ENCODE results near the gene ASTN2.

DNA sequence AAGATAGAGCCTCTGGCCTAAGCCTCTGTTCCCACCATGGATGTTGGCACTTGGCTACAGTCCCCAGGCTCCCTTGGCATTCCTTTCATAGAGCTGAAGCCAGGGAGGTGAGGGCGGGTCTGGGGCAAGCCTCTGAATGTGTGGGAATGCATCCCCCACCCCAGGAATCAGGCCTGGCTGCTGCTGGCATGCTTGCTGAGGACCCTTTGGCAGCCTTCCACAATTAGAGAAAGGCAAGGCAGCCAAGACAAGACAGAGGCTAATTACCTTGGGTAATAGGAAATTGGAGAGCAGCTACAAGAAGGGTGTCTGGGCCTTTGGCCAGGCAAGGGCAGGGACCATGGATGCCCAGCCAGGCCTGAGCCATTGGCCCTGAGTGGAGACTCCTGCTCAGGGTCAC, 932.1 kb downstream of the ASTN2 start:
- TF ChIP-seq, protein P1, sequence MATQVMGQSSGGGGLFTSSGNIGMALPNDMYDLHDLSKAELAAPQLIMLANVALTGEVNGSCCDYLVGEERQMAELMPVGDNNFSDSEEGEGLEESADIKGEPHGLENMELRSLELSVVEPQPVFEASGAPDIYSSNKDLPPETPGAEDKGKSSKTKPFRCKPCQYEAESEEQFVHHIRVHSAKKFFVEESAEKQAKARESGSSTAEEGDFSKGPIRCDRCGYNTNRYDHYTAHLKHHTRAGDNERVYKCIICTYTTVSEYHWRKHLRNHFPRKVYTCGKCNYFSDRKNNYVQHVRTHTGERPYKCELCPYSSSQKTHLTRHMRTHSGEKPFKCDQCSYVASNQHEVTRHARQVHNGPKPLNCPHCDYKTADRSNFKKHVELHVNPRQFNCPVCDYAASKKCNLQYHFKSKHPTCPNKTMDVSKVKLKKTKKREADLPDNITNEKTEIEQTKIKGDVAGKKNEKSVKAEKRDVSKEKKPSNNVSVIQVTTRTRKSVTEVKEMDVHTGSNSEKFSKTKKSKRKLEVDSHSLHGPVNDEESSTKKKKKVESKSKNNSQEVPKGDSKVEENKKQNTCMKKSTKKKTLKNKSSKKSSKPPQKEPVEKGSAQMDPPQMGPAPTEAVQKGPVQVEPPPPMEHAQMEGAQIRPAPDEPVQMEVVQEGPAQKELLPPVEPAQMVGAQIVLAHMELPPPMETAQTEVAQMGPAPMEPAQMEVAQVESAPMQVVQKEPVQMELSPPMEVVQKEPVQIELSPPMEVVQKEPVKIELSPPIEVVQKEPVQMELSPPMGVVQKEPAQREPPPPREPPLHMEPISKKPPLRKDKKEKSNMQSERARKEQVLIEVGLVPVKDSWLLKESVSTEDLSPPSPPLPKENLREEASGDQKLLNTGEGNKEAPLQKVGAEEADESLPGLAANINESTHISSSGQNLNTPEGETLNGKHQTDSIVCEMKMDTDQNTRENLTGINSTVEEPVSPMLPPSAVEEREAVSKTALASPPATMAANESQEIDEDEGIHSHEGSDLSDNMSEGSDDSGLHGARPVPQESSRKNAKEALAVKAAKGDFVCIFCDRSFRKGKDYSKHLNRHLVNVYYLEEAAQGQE (IDR thresholded peaks at IDR 0.05; ENCODE audit: insufficient read depth in 1 of 2, low read depth in 2 of 2, low read length in 2 of 2): no peak
- TF ChIP-seq TAF1 (IDR thresholded peaks at IDR 0.05; ENCODE audit: borderline replicate concordance, insufficient read depth, low read length): no peak
- TF ChIP-seq POLR2AphosphoS5 (IDR thresholded peaks at IDR 0.05; ENCODE audit: low read depth, low read length): no peak
- TF ChIP-seq FOXP2 (optimal IDR thresholded peaks at IDR 0.05; ENCODE audit: borderline replicate concordance, extremely low read depth, extremely low read length, insufficient read depth): no peak

All from PFSK-1 (cell line).